MCF 10A (cell line): ENCODE results near the gene MYO10. TPM values are rescaled to one million over a fixed set of nuclear protein-coding genes. Genes with fewer than 3 reads are reported as not detected.
"Not testable (repeated sequence)": the region's sequence is repeated elsewhere in the genome, so short reads cannot be mapped to it uniquely, and the experiment has no call there.

Experiments
- BruUV-seq: library from RNA; stranded (reverse); fragments of 400-500 nt; replicated peaks from 2 replicates; lab custom pipeline; 2021; lab: Mats Ljungman, UMichigan
- CTCF ChIA-PET: fragments of 300-600 bp; sonication (Branson Sonifier 250); formaldehyde crosslinking; extraction: SDS; loops from one replicate; lab custom pipeline; 2021; ENCODE audit warnings: antibody characterized with exemption, inconsistent platforms; lab: Yijun Ruan, JAX
- POLR2A ChIA-PET: fragments of 300-600, 350-650 bp; sonication (Branson Sonifier 250); formaldehyde crosslinking; extraction: SDS; loops from one replicate; lab custom pipeline; 2020; ENCODE audit warnings: antibody characterized with exemption, inconsistent platforms; lab: Yijun Ruan, JAX
- DNase-seq: peaks from one replicate; pipeline ENCODE4 v3.0.0-alpha.2; 2018; ENCODE audit not compliant: unreplicated experiment
- H3K27ac Mint-ChIP-seq: one replicate; pipeline ENCODE4 v1.8.0; 2022; ENCODE audit warnings: mild to moderate bottlenecking, low read depth, mixed read lengths; ENCODE audit not compliant: unreplicated experiment
- H3K27me3 Mint-ChIP-seq: one replicate; pipeline ENCODE4 v1.8.0; 2022; ENCODE audit warnings: mixed read lengths; ENCODE audit not compliant: insufficient read depth, unreplicated experiment
- H3K36me3 Mint-ChIP-seq: one replicate; pipeline ENCODE4 v1.8.0; 2022; ENCODE audit warnings: mild to moderate bottlenecking, moderate library complexity, mixed read lengths; ENCODE audit not compliant: insufficient read depth, unreplicated experiment
- H3K4me1 Mint-ChIP-seq: one replicate; pipeline ENCODE4 v1.8.0; 2022; ENCODE audit warnings: mixed read lengths; ENCODE audit not compliant: insufficient read depth, unreplicated experiment
- H3K4me3 Mint-ChIP-seq: one replicate; pipeline ENCODE4 v1.8.0; 2022; ENCODE audit warnings: mild to moderate bottlenecking, moderate library complexity, mixed read lengths; ENCODE audit not compliant: unreplicated experiment
- H3K9me3 Mint-ChIP-seq: one replicate; pipeline ENCODE4 v1.8.0; 2022; ENCODE audit warnings: mixed read lengths; ENCODE audit not compliant: unreplicated experiment
- CTCF ChIP-seq: fragments of 200-600 bp; IDR thresholded peaks from one replicate; pipeline ENCODE4 v1.8.0; 2022; ENCODE audit warnings: antibody characterized with exemption, mild to moderate bottlenecking; ENCODE audit not compliant: unreplicated experiment
- intact Hi-C: fragments of 100-400 bp; cut with micrococcal nuclease; formaldehyde crosslinking; loops from 2 replicates; pipeline ENCODE4 v1.14.1; 2022
- total RNA-seq: library from RNA; stranded (reverse); gene quantifications from 2 replicates; pipeline ENCODE4 v1.2.3, GENCODE V29; 2022

Gene MYO10
- total RNA-seq, 1 experiment from 2014 or later, result 35.7 TPM

GRCh38 chr5:16656561-16657191 lies 279.4 kb downstream of the MYO10 start:
- BruUV-seq, result no TSS peak
- no peaks in the 10 kb centered on the region for H3K27me3 Mint-ChIP-seq
- H3K27ac Mint-ChIP-seq, result peak overlapping the region; percentile 89
- CTCF ChIA-PET, result interaction anchor here (0.7 to 3.4 kb wide), 7 partner anchors 10 to 475 kb away, joined by 3 to 30 read pairs (median 3); no protein-coding TSS in a partner anchor
- peak overlapping the region; percentile 30 for H3K4me3 Mint-ChIP-seq
- peak; percentile 86 for DNase-seq
- no peaks in the 10 kb centered on the region for H3K9me3 Mint-ChIP-seq
- H3K4me1 Mint-ChIP-seq, result peaks cover 18% of the 10 kb centered on the region
- intact Hi-C loops, result no loop called here
- TF ChIP-seq CTCF, result no peak
- H3K36me3 Mint-ChIP-seq, result peaks cover 5% of the 10 kb centered on the region
- POLR2A ChIA-PET, result interaction anchor here (0.7 to 1.9 kb wide), 7 partner anchors 30 to 1678 kb away, joined by 3 to 6 read pairs (median 3); partner anchors contain the start of gene RETREG1

DNA sequence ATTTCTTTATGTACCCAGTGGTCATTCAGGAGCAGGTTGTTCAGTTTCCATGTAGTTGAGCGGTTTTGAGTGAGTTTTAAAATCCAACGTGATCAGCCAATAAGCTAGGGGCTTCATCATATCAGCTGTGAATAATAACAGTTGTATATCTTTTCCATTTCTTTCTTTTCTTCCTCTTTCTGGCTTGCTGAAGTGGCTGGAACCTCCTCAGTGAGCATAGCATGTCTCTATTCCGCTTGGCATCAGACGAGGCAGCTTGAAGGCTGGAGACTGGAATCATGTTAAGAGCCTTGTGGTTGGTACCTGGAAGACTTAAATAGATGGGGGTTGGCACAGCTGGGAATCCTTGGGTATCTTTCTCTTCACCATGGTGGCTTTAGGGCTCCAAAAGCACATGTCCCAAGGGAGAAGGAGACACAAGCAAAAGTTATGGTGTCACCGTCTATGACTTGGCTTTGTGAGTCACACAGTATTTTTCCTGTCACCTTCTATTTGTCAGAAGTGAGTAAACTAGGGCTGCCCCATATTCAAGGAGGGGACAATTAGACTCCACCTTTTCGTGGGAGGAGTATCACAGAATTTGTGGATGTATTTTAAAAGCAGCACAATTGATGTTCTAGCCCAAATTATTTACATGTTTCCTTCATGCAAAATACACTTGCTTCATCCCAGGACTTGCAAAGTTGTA lies 281.3 kb downstream of the MYO10 start:
- no peak for TF ChIP-seq CTCF
- no peak for DNase-seq
- CTCF ChIA-PET, result interaction anchor here (0.6 to 0.9 kb wide), 2 partner anchors 12 to 158 kb away, joined by 3 to 4 read pairs; no protein-coding TSS in a partner anchor
- Mint-ChIP-seq H3K36me3 (peaks cover 5% of the 10 kb centered on the region), H3K4me1 (peaks cover 18% of the 10 kb centered on the region), H3K27me3 (no peaks in the 10 kb centered on the region), H3K27ac (peak overlapping the region; percentile 11), H3K4me3 (no peak overlapping the region), H3K9me3 (no peaks in the 10 kb centered on the region)
- no TSS peak for BruUV-seq
- POLR2A ChIA-PET, result no interaction called here
- intact Hi-C loops, result no loop called here

DNA sequence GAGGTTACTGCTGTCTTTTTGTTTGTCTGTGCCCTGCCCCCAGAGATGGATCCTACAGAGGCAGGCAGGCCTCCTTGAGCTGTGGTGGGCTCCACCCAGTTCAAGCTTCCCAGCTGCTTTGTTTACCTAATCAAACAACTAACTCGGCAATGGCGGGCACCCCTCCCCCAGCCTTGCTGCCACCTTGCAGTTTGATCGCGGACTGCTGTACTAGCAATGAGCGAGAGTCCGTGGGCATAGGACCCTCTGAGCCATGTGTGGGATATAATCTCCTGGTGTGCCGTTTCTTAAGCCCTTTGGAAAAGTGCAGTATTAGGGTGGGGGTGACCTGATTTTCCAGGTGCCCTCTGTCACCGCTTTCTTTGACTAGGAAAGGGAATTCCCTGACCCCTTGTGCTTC lies 287.3 kb downstream of the MYO10 start:
- DNase-seq, H3K36me3 Mint-ChIP-seq, H3K4me3 Mint-ChIP-seq, POLR2A ChIA-PET, H3K9me3 Mint-ChIP-seq, H3K4me1 Mint-ChIP-seq, H3K27me3 Mint-ChIP-seq, BruUV-seq, intact Hi-C loops, H3K27ac Mint-ChIP-seq: not testable (repeated sequence)
- CTCF ChIA-PET, result interaction anchor here (1.4 kb wide), 1 partner anchor 18 kb away, joined by 3 read pairs; no protein-coding TSS in a partner anchor

DNA sequence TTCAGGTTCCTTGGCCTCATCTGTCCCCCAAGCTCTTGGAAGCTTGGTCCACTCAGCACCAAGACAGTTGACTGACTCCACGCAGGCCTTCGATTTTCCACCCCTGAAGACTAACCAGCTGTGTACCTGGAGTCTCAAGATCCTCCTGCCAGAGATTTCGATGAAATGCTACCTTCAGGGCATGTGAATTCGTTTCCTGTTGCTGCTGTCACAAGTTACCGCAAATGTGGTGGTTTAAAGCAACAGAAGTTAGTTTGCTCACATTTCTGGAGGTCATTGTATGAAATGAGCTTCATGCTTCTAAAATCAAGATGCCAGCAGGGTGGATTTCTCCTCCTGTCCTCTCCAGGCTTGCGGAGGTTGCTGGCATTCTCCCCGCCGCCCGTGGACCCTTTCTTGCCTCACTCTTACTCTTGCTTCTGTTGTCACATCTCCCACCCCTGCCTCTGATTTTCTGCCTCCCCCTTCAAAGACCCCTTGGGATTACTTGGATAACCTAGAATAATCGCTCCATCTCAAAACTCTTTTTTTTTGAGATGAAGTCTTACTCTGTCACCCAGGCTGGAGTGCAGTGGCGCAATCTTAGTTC lies 291.7 kb downstream of the MYO10 start:
- ChIA-PET POLR2A (no interaction called here), CTCF (no interaction called here)
- Mint-ChIP-seq H3K36me3 (no peaks in the 10 kb centered on the region), H3K9me3 (peaks cover 7% of the 10 kb centered on the region), H3K27ac (no peak overlapping the region), H3K4me3 (no peak overlapping the region), H3K27me3 (peaks cover 6% of the 10 kb centered on the region), H3K4me1 (no peaks in the 10 kb centered on the region)
- no TSS peak for BruUV-seq
- no peak for DNase-seq
- no peak for TF ChIP-seq CTCF
- intact Hi-C loops, result no loop called here
